GM10266 (cell line): ENCODE data around the gene SUGCT.
"Not testable (repeated sequence)": the region's sequence is repeated elsewhere in the genome, so short reads cannot be mapped to it uniquely, and the experiment has no call there.

ENCODE experiments used
- DNase-seq: peaks from one replicate; pipeline ENCODE4 v3.0.0; 2012; ENCODE audit errors: extremely low spot score
- CTCF ChIP-seq: IDR thresholded peaks from 2 replicates; pipeline ENCODE4 v1.5.1; 2012; ENCODE audit warnings: mild to moderate bottlenecking, low read depth; ENCODE audit not compliant: control insufficient read depth, insufficient read depth; ENCODE audit errors: missing control alignments

Gene SUGCT

GRCh38 chr7:40211276-40212003 is 76.6 kb downstream of the SUGCT start:
- no peak for DNase-seq
- no peak for TF ChIP-seq CTCF

GRCh38 chr7:40213291-40213690 is 78.5 kb downstream of the SUGCT start:
- no peak for DNase-seq
- TF ChIP-seq CTCF = no peak

- DNase-seq = no peak
- TF ChIP-seq CTCF = no peak
Measured at GRCh38 chr7:40213856-40214255, 79.1 kb downstream of the SUGCT start.

- not testable (repeated sequence) for DNase-seq
Measured at GRCh38 chr7:40218612-40219011, 83.8 kb downstream of the SUGCT start.

- no peak for TF ChIP-seq CTCF
- no peak for DNase-seq
Measured at GRCh38 chr7:40219917-40220316, 85.1 kb downstream of the SUGCT start.

GRCh38 chr7:40220421-40220911 is 85.7 kb downstream of the SUGCT start:
- DNase-seq = no peak
- no peak for TF ChIP-seq CTCF

- DNase-seq = no peak
Measured at GRCh38 chr7:40221836-40222235, 87.0 kb downstream of the SUGCT start.

More at GRCh38 chr7:40221836-40222235, 87.0 kb downstream of the SUGCT start:
- TF ChIP-seq CTCF = no peak
